B cell (primary cell): Measurements from ENCODE around the gene HYAL2. TPM values are rescaled to one million over a fixed set of nuclear protein-coding genes. Genes with fewer than 3 reads are reported as not detected.
A peak's percentile ranks its signal among the peaks of the same experiment; 100 is the strongest.
"Not testable (repeated sequence)": the region's sequence is repeated elsewhere in the genome, so short reads cannot be mapped to it uniquely, and the experiment has no call there.

Experiments used
- ATAC-seq: fragments of 200-7000 bp; cut with Tn5 transposase; one replicate; pipeline ENCODE4 v1.10.0; 2021; ENCODE audit warnings: low read depth, mild to moderate bottlenecking, moderate number of reproducible peaks, moderate library complexity
- CTCF ChIA-PET: fragments of 350-600 bp; sonication (Branson Sonifier 250); formaldehyde crosslinking; loops from one replicate; lab custom pipeline; 2021; ENCODE audit warnings: antibody characterized with exemption, inconsistent platforms; lab: Charles Lee
- POLR2A ChIA-PET: fragments of 350-600 bp; sonication (Branson Sonifier 250); formaldehyde crosslinking; loops from one replicate; lab custom pipeline; 2021; ENCODE audit warnings: antibody characterized with exemption; lab: Charles Lee
- DNase-seq: peaks from one replicate; pipeline ENCODE4 v3.0.0; 2013
- H2AFZ ChIP-seq: 2 replicates; pipeline ENCODE4 v1.6.1; 2012; ENCODE audit warnings: mild to moderate bottlenecking, low read depth, low read length; ENCODE audit not compliant: insufficient read depth, poor library complexity, severe bottlenecking
- H3K27ac ChIP-seq, 2 donors: 1 replicate in 1 of 2; 2 replicates in 1 of 2; pipeline ENCODE4 v1.5.1; 2012 to 2013; ENCODE audit warnings: low read length in 2 of 2, mild to moderate bottlenecking in 2 of 2, moderate library complexity in 1 of 2
- H3K27me3 ChIP-seq, 4 experiments: fragments of 200-600 bp in 1 of 4; sonication (generic) in 1 of 4; replicated peaks in 1 of 4; 1 replicate in 2 of 4; 2 replicates in 2 of 4; pipeline versions ENCODE4 v1.6.1 to v1.7.0; 2013 to 2016; ENCODE audit warnings: low read length in 3 of 4, mild to moderate bottlenecking in 2 of 4, mixed read lengths in 1 of 4, moderate library complexity in 1 of 4; ENCODE audit not compliant: insufficient read depth in 4 of 4, control insufficient read depth in 3 of 4; ENCODE audit errors: control extremely low read depth in 1 of 4
- H3K36me3 ChIP-seq, 2 experiments: replicated peaks in 1 of 2; 1 replicate in 1 of 2; 2 replicates in 1 of 2; pipeline versions ENCODE4 v1.6.1 to v1.7.1; 2013; ENCODE audit warnings: low read length in 1 of 2; ENCODE audit not compliant: insufficient read depth in 2 of 2, control insufficient read depth in 1 of 2; ENCODE audit errors: control extremely low read depth in 1 of 2, extremely low read depth in 1 of 2
- H3K4me1 ChIP-seq, 2 donors: fragments of 200-600 bp in 1 of 2; sonication (generic) in 1 of 2; 1 replicate in 1 of 2; 2 replicates in 1 of 2; pipeline versions ENCODE4 v1.5.1 to v1.6.1; 2013 to 2017; ENCODE audit warnings: low read length in 2 of 2; ENCODE audit not compliant: control insufficient read depth in 2 of 2, insufficient read depth in 2 of 2
- H3K4me2 ChIP-seq: replicated peaks from 2 replicates; pipeline ENCODE3; 2012; ENCODE audit warnings: mild to moderate bottlenecking, low read depth, low read length; ENCODE audit not compliant: poor library complexity, severe bottlenecking
- H3K4me3 ChIP-seq, 5 experiments: fragments of 200-600 bp in 1 of 5; sonication (generic) in 1 of 5; 1 replicate in 3 of 5; 2 replicates in 2 of 5; pipeline versions ENCODE4 v1.5.1 to v1.7.0; 2011 to 2016; ENCODE audit warnings: low read length in 4 of 5, mild to moderate bottlenecking in 4 of 5, low read depth in 2 of 5, control low read depth in 1 of 5, moderate library complexity in 1 of 5; ENCODE audit not compliant: insufficient read depth in 1 of 5; ENCODE audit errors: control extremely low read depth in 1 of 5, extremely low read depth in 1 of 5
- H3K79me2 ChIP-seq: fragments of 200-600 bp; sonication (generic); one replicate; pipeline ENCODE4 v1.6.0; 2016; ENCODE audit warnings: low read length; ENCODE audit not compliant: control insufficient read depth, insufficient read depth
- H3K9ac ChIP-seq: fragments of 200-600 bp; sonication (generic); 2 replicates; pipeline ENCODE4 v1.6.1; 2017; ENCODE audit warnings: mild to moderate bottlenecking, low read length, moderate library complexity
- H3K9me3 ChIP-seq, 3 donors: one replicate each; pipeline versions ENCODE4 v1.6.1 to v1.7.1; 2013; ENCODE audit warnings: low read length in 2 of 3; ENCODE audit not compliant: control insufficient read depth in 2 of 3, insufficient read depth in 1 of 3; ENCODE audit errors: control extremely low read depth in 1 of 3
- H4K20me1 ChIP-seq: 2 replicates; pipeline ENCODE4 v1.6.0; 2012; ENCODE audit warnings: mild to moderate bottlenecking, low read length; ENCODE audit not compliant: insufficient read depth, control insufficient read depth, poor library complexity, severe bottlenecking
- H3K27ac Mint-ChIP-seq: one replicate; pipeline ENCODE4 v1.8.0; 2021; ENCODE audit warnings: mixed read lengths
- H3K27me3 Mint-ChIP-seq: one replicate; pipeline ENCODE4 v1.8.0; 2021; ENCODE audit warnings: mixed read lengths
- H3K4me1 Mint-ChIP-seq: one replicate; pipeline ENCODE4 v1.8.0; 2021; ENCODE audit warnings: mixed read lengths
- H3K4me3 Mint-ChIP-seq: one replicate; pipeline ENCODE4 v1.8.0; 2021; ENCODE audit warnings: mixed read lengths
- H3K9me3 Mint-ChIP-seq: one replicate; pipeline ENCODE4 v1.8.0; 2022; ENCODE audit warnings: mixed read lengths; ENCODE audit not compliant: insufficient read depth
- EZH2 ChIP-seq: IDR thresholded peaks from 2 replicates; pipeline ENCODE4 v1.6.1; 2012; ENCODE audit warnings: borderline replicate concordance, low read depth, mild to moderate bottlenecking, moderate library complexity, low read length; ENCODE audit not compliant: insufficient read depth, poor library complexity, severe bottlenecking
- WGBS: methylation state at CpG from one replicate; pipeline ENCODE4 v1.1.5; 2013; ENCODE audit warnings: missing lambda C conversion rate; ENCODE audit not compliant: insufficient coverage; 5-methylcytosine and 5-hydroxymethylcytosine counted together
- intact Hi-C: fragments of 100-400 bp; cut with micrococcal nuclease; formaldehyde crosslinking; loops from one replicate; pipeline ENCODE4 v1.10.0; 2022
- polyA plus RNA-seq: library from polyadenylated mRNA; depleted of rRNA; stranded (reverse); fragments of >200 nt; gene quantifications from 2 replicates; pipeline ENCODE4 v1.2.3, GENCODE V29; 2012
- total RNA-seq, 2 donors: library from RNA; stranded (reverse); fragments of 120-200 nt in 1 of 2; gene quantifications; 1 replicate in 1 of 2; 2 replicates in 1 of 2; pipeline versions ENCODE4 v1.2.3 to v1.2.4, GENCODE V29; 2013 to 2022
- TF ChIP-seq, protein P1 (sequence below): fragments of 200-600 bp; IDR thresholded peaks from one replicate; pipeline ENCODE4 v1.8.0; 2022; ENCODE audit warnings: antibody characterized with exemption, mild to moderate bottlenecking

HYAL2 gene
- total and polyA plus RNA-seq, 2 donors (not counting 1 experiment from before 2014, with no cell fraction given): 4.2 to 5.1 TPM

DNA sequence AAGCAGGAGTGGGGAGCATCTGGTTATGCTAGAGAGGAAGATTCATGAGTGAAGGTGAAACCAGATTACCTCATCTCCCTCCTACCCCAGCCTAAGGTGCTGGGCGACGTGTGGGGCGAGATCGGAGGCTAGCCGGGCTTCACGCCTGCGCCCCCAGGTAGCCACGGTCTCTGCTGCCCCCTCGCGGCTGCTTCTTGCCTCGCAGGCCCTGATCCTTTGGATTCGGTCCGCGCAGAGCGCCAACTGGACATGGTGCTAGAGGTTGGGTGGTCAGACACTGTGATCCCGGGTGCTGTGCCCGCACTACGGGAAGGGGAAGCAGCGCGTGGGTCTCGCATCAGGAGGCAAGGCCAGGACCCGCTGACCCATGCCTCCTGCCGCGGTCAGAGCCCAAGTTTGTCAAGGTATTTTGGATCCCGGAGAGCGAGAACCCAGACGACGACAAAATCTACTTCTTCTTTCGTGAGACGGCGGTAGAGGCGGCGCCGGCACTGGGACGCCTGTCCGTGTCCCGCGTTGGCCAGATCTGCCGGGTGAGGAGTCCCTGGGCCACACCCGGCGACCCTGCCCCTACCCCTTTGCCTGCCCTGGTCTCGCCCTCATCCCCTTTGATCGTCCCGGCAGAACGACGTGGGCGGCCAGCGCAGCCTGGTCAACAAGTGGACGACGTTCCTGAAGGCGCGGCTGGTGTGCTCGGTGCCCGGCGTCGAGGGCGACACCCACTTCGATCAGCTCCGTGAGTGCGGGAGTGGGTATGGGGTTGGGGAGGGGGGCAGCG is 49.4 kb downstream of the HYAL2 start:
- H3K4me1 Mint-ChIP-seq: peaks cover 26% of the 10 kb centered on the region
- H3K4me1 ChIP-seq: peaks cover 33 to 39% of the 10 kb centered on the region in 2 donors
- H3K36me3 ChIP-seq: no peaks in the 10 kb centered on the region
- peak overlapping the region; percentile 73 for H2AFZ ChIP-seq
- peak overlapping the region in 3 of 5 experiments; percentile 8 to 48 (median 30) for H3K4me3 ChIP-seq
- H3K79me2 ChIP-seq: no peaks in the 10 kb centered on the region
- H3K4me2 ChIP-seq: peak overlapping the region; percentile 91
- peaks cover 10% of the 10 kb centered on the region for H4K20me1 ChIP-seq
- CTCF ChIA-PET: interaction anchor here (0.8 to 5.5 kb wide), 9 partner anchors 10 to 100 kb away, joined by 3 to 46 read pairs (median 4); partner anchors contain the start of genes GNAI2 and GNAT1
- POLR2A ChIA-PET: no interaction called here
- H3K27me3 ChIP-seq: peaks cover 0 to 53% (median 21%) of the 10 kb centered on the region in 4 experiments
- ATAC-seq (peak; percentile 98), DNase-seq (peak; percentile 91)
- peaks cover 0 to 3% (median 0%) of the 10 kb centered on the region in 3 donors for H3K9me3 ChIP-seq
- H3K4me3 Mint-ChIP-seq: peak overlapping the region; percentile 82
- H3K27ac Mint-ChIP-seq: peak overlapping the region; percentile 81
- peaks cover 36% of the 10 kb centered on the region for H3K27me3 Mint-ChIP-seq
- H3K9me3 Mint-ChIP-seq: no peaks in the 10 kb centered on the region
- WGBS: 4% methylated on average over 61 of the region's 61 CpGs
- TF ChIP-seq, protein P1, sequence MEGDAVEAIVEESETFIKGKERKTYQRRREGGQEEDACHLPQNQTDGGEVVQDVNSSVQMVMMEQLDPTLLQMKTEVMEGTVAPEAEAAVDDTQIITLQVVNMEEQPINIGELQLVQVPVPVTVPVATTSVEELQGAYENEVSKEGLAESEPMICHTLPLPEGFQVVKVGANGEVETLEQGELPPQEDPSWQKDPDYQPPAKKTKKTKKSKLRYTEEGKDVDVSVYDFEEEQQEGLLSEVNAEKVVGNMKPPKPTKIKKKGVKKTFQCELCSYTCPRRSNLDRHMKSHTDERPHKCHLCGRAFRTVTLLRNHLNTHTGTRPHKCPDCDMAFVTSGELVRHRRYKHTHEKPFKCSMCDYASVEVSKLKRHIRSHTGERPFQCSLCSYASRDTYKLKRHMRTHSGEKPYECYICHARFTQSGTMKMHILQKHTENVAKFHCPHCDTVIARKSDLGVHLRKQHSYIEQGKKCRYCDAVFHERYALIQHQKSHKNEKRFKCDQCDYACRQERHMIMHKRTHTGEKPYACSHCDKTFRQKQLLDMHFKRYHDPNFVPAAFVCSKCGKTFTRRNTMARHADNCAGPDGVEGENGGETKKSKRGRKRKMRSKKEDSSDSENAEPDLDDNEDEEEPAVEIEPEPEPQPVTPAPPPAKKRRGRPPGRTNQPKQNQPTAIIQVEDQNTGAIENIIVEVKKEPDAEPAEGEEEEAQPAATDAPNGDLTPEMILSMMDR: peak; percentile 97
- TF ChIP-seq EZH2: no peak
- H3K9ac ChIP-seq: peak overlapping the region; percentile 37
- H3K27ac ChIP-seq: no peak overlapping the region
- intact Hi-C loops: loop anchor here (1.0 to 2.0 kb wide), 3 partner anchors 13 to 46 kb away; no protein-coding TSS in a partner anchor

DNA sequence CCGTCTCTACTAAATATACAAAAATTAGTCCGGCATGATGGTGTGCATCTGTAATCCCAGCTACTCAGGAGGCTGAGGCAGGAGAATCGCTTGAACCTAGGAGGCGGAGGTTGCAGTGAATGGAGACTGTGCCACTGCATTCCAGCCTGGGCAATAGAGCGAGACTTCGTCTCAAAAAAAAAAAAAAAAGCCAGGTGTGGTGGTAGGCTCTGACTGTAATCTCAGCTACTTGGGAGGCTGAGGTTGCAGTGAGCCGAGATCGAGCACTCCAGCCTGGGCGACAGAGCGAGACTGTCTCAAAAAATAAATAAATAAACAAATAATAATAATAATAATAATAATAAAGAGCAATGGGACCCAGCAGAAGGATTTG is 50.0 kb downstream of the HYAL2 start:
- CTCF ChIA-PET: interaction anchor here (0.8 to 5.5 kb wide), 12 partner anchors 10 to 152 kb away, joined by 3 to 46 read pairs (median 4); partner anchors contain the start of genes GNAI2 and GNAT1
- H3K4me2 ChIP-seq: peak overlapping the region; percentile 91
- H3K4me3 Mint-ChIP-seq, H2AFZ ChIP-seq, H3K9me3 Mint-ChIP-seq, ATAC-seq, H3K79me2 ChIP-seq, H3K4me3 ChIP-seq, DNase-seq, POLR2A ChIA-PET, H3K9me3 ChIP-seq, H3K27ac ChIP-seq, H3K36me3 ChIP-seq, H3K9ac ChIP-seq, H3K27ac Mint-ChIP-seq: not testable (repeated sequence)
- WGBS: 93% methylated on average over 5 of the region's 10 CpGs
- peaks cover 0 to 55% (median 23%) of the 10 kb centered on the region in 4 experiments for H3K27me3 ChIP-seq
- Mint-ChIP-seq H3K4me1 (peaks cover 26% of the 10 kb centered on the region), H3K27me3 (peaks cover 35% of the 10 kb centered on the region)
- intact Hi-C loops: loop anchor here (2.0 kb wide), 1 partner anchor 26 kb away; no protein-coding TSS in a partner anchor
- peaks cover 10% of the 10 kb centered on the region for H4K20me1 ChIP-seq
- H3K4me1 ChIP-seq: peaks cover 33 to 39% of the 10 kb centered on the region in 2 donors
